NAMALWA (cell line): ENCODE data around the gene NIP7.
"Not testable (repeated sequence)": the region's sequence is repeated elsewhere in the genome, so short reads cannot be mapped to it uniquely, and the experiment has no call there.

Source experiments
- DNase-seq: peaks from one replicate; pipeline ENCODE4 v3.0.0-alpha.2; 2015; ENCODE audit warnings: low spot score

The NIP7 gene

GRCh38 chr16:69345923-69346322 lies 6.4 kb downstream of the NIP7 start:
- no peak for DNase-seq

- no peak for DNase-seq
Observed at GRCh38 chr16:69346683-69347082, 7.1 kb downstream of the NIP7 start.

GRCh38 chr16:69348222-69348621 lies 8.7 kb downstream of the NIP7 start:
- DNase-seq = no peak

GRCh38 chr16:69349536-69349935 lies 10.0 kb downstream of the NIP7 start:
- DNase-seq = no peak

- DNase-seq = no peak
Observed at GRCh38 chr16:69350536-69351133, 11.1 kb downstream of the NIP7 start.

- DNase-seq = no peak
Observed at GRCh38 chr16:69351309-69352027, 11.9 kb downstream of the NIP7 start, which contains the start of gene TMED6. Gene TMED6 (minus strand): TSS chr16:69351786. CDS start chr16:69351753, 33 bp downstream.

- not testable (repeated sequence) for DNase-seq
Observed at GRCh38 chr16:69360070-69360469, 20.5 kb downstream of the NIP7 start.

- no peak for DNase-seq
Observed at GRCh38 chr16:69363281-69363717, 23.7 kb downstream of the NIP7 start.

- no peak for DNase-seq
Observed at GRCh38 chr16:69364088-69364487, 24.5 kb downstream of the NIP7 start.

GRCh38 chr16:69365901-69366300 lies 26.3 kb downstream of the NIP7 start:
- no peak for DNase-seq

- DNase-seq = no peak
Observed at GRCh38 chr16:69366431-69366830, 26.9 kb downstream of the NIP7 start.

GRCh38 chr16:69367980-69368379 lies 28.4 kb downstream of the NIP7 start:
- DNase-seq = no peak

- DNase-seq = no peak
Observed at GRCh38 chr16:69368866-69369265, 29.3 kb downstream of the NIP7 start.

GRCh38 chr16:69371564-69371963 lies 32.0 kb downstream of the NIP7 start:
- DNase-seq = peak; percentile 93

GRCh38 chr16:69373019-69373418 lies 33.4 kb downstream of the NIP7 start:
- DNase-seq = no peak

GRCh38 chr16:69376393-69377059 lies 37.0 kb downstream of the NIP7 start:
- no peak for DNase-seq

- DNase-seq = no peak
Observed at GRCh38 chr16:69378036-69378435, 38.5 kb downstream of the NIP7 start.

- DNase-seq = no peak
Observed at GRCh38 chr16:69378760-69379159, 39.2 kb downstream of the NIP7 start.

GRCh38 chr16:69381231-69381630 lies 41.7 kb downstream of the NIP7 start:
- peak; percentile 38 for DNase-seq

GRCh38 chr16:69382421-69382820 lies 42.8 kb downstream of the NIP7 start:
- no peak for DNase-seq

- DNase-seq = peak; percentile 44
Observed at GRCh38 chr16:69384974-69385373, 45.4 kb downstream of the NIP7 start.

GRCh38 chr16:69386596-69386995 lies 47.0 kb downstream of the NIP7 start:
- no peak for DNase-seq
